Upper lobe of left lung (tissue), 6 donors: ENCODE measurements around the gene VKORC1. TPM values are rescaled to one million over a fixed set of nuclear protein-coding genes. Genes with fewer than 3 reads are reported as not detected.

ENCODE experiments used
- ATAC-seq, 2 donors: fragments of 200-7000 bp; cut with Tn5 transposase; one replicate each; pipeline ENCODE4 v1.9.1; 2022; ENCODE audit warnings: mild to moderate bottlenecking in 2 of 2, moderate library complexity in 2 of 2; ENCODE audit not compliant: low FRiP score in 2 of 2
- DNase-seq, 2 donors: peaks; one replicate each; pipeline ENCODE4 v3.0.0-alpha.2; 2019 to 2020
- H3K27ac ChIP-seq, 4 donors: fragments of 200-600 bp; sonication (generic); one replicate each; pipeline ENCODE4 v1.5.1; 2016 to 2019
- H3K27me3 ChIP-seq, 4 donors: fragments of 200-600 bp; sonication (generic); one replicate each; pipeline ENCODE4 v1.5.1; 2017 to 2019
- H3K36me3 ChIP-seq, 4 donors: fragments of 200-600 bp; sonication (generic); one replicate each; pipeline ENCODE4 v1.5.1; 2016 to 2019
- H3K4me1 ChIP-seq, 4 donors: fragments of 200-600 bp; sonication (generic); one replicate each; pipeline ENCODE4 v1.5.1; 2018 to 2019
- H3K4me3 ChIP-seq, 4 donors: fragments of 200-600 bp; sonication (generic); one replicate each; pipeline ENCODE4 v1.5.1; 2017 to 2019; ENCODE audit warnings: mild to moderate bottlenecking in 2 of 4, moderate library complexity in 1 of 4
- H3K9me3 ChIP-seq, 4 donors: fragments of 200-600 bp; sonication (generic); one replicate each; pipeline ENCODE4 v1.5.1; 2018 to 2019
- EP300 ChIP-seq, 4 donors: sonication (generic); formaldehyde crosslinking; IDR thresholded peaks; one replicate each; pipeline ENCODE4 v1.5.1; 2017; ENCODE audit warnings: antibody characterized with exemption in 4 of 4, control low read depth in 2 of 4
- POLR2A ChIP-seq, 4 donors: fragments of 450-650 bp; IDR thresholded peaks; one replicate each; pipeline ENCODE4 v1.5.1; 2016 to 2017; ENCODE audit warnings: antibody characterized with exemption in 4 of 4, mild to moderate bottlenecking in 2 of 4
- POLR2AphosphoS5 ChIP-seq, 2 donors: sonication (generic); formaldehyde crosslinking; IDR thresholded peaks; one replicate each; pipeline ENCODE4 v1.5.1; 2017; ENCODE audit warnings: antibody characterized with exemption in 2 of 2
- WGBS, 2 donors: methylation state at CpG; one replicate each; pipeline ENCODE4 v1.1.5; 2017 to 2018; 5-methylcytosine and 5-hydroxymethylcytosine counted together
- total RNA-seq, 6 donors: library from RNA; depleted of rRNA in 4 of 6; stranded (reverse); fragments of >200 nt in 4 of 6; gene quantifications; one replicate each; pipeline versions ENCODE4 v1.1.0 to v1.2.1, GENCODE V29; 2016 to 2021
- TF ChIP-seq, protein P1 (sequence below), 6 experiments: fragments of 450-650 bp in 4 of 6; fragments of 200-600 bp in 2 of 6; sonication (generic) in 2 of 6; IDR thresholded peaks; one replicate each; pipeline ENCODE4 v1.5.1; 2016 to 2019; ENCODE audit warnings: antibody characterized with exemption in 6 of 6
- donor health status: DM: no; HTN: no; CAD: no; lungs with moderate emphysema.
- donor health status: DM: no; HTN: yes; CAD: no; lungs with severe emphysema.

VKORC1 gene
- total RNA-seq, 6 donors from 2014 or later, result 37.7 to 105 (median 61.4) TPM

GRCh38 chr16:31063843-31064611, 30.6 kb downstream of the VKORC1 start:
- ATAC-seq (no peak), DNase-seq (peak in 1 of 2 donors; percentile 85)
- H3K4me3 ChIP-seq, result no peak overlapping the region

GRCh38 chr16:31063495-31063842, 31.1 kb downstream of the VKORC1 start:
- TF ChIP-seq POLR2A (IDR thresholded peaks at IDR 0.05) (no peak), POLR2AphosphoS5 (IDR thresholded peaks at IDR 0.05) (no peak)
- TF ChIP-seq, protein P1, sequence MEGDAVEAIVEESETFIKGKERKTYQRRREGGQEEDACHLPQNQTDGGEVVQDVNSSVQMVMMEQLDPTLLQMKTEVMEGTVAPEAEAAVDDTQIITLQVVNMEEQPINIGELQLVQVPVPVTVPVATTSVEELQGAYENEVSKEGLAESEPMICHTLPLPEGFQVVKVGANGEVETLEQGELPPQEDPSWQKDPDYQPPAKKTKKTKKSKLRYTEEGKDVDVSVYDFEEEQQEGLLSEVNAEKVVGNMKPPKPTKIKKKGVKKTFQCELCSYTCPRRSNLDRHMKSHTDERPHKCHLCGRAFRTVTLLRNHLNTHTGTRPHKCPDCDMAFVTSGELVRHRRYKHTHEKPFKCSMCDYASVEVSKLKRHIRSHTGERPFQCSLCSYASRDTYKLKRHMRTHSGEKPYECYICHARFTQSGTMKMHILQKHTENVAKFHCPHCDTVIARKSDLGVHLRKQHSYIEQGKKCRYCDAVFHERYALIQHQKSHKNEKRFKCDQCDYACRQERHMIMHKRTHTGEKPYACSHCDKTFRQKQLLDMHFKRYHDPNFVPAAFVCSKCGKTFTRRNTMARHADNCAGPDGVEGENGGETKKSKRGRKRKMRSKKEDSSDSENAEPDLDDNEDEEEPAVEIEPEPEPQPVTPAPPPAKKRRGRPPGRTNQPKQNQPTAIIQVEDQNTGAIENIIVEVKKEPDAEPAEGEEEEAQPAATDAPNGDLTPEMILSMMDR (IDR thresholded peaks at IDR 0.05), result no peak
- no peaks in the 10 kb centered on the region for H3K27me3 ChIP-seq
- peaks cover 8 to 39% (median 28%) of the 10 kb centered on the region in 4 donors for H3K36me3 ChIP-seq
- ATAC-seq (no peak), DNase-seq (no peak)
- no peak overlapping the region for H3K27ac ChIP-seq
- H3K4me3 ChIP-seq, result no peak overlapping the region
- H3K4me1 ChIP-seq, result peaks cover 9 to 20% (median 14%) of the 10 kb centered on the region in 4 donors
- no peaks in the 10 kb centered on the region for H3K9me3 ChIP-seq
- 95 to 96% methylated on average over 7 to 9 of the region's 9 CpGs for WGBS, 2 donors

More at GRCh38 chr16:31063843-31064611, 30.6 kb downstream of the VKORC1 start:
- Histone ChIP-seq H3K27me3 (no peaks in the 10 kb centered on the region), H3K36me3 (peaks cover 8 to 36% (median 28%) of the 10 kb centered on the region in 4 donors), H3K4me1 (peaks cover 9 to 20% (median 14%) of the 10 kb centered on the region in 4 donors), H3K27ac (peak overlapping the region in 1 of 4 donors; percentile 61), H3K9me3 (no peaks in the 10 kb centered on the region)
- WGBS, 2 donors, result 87 to 88% methylated on average over 46 to 56 of the region's 56 CpGs
- TF ChIP-seq, protein P1 (IDR thresholded peaks at IDR 0.05), result no peak
- TF ChIP-seq POLR2AphosphoS5 (IDR thresholded peaks at IDR 0.05) (no peak), EP300 (IDR thresholded peaks at IDR 0.05) (no peak), POLR2A (IDR thresholded peaks at IDR 0.05) (no peak)

GRCh38 chr16:31061813-31062440, 32.7 kb downstream of the VKORC1 start:
- DNase-seq (no peak), ATAC-seq (no peak)
- 97% methylated on average over 37 to 51 of the region's 54 CpGs for WGBS, 2 donors
- H3K4me3 ChIP-seq, result no peak overlapping the region
- no peak overlapping the region for H3K27ac ChIP-seq
- peaks cover 9 to 20% (median 14%) of the 10 kb centered on the region in 4 donors for H3K4me1 ChIP-seq
- H3K9me3 ChIP-seq, result no peaks in the 10 kb centered on the region
- H3K36me3 ChIP-seq, result peaks cover 8 to 45% (median 28%) of the 10 kb centered on the region in 4 donors
- TF ChIP-seq, protein P1 (IDR thresholded peaks at IDR 0.05), result no peak
- TF ChIP-seq POLR2AphosphoS5 (IDR thresholded peaks at IDR 0.05) (no peak), EP300 (IDR thresholded peaks at IDR 0.05) (no peak), POLR2A (IDR thresholded peaks at IDR 0.05) (no peak)
- H3K27me3 ChIP-seq, result no peaks in the 10 kb centered on the region

GRCh38 chr16:31061126-31061812, 33.3 kb downstream of the VKORC1 start:
- Histone ChIP-seq H3K27me3 (no peaks in the 10 kb centered on the region), H3K4me3 (no peak overlapping the region), H3K36me3 (peaks cover 8 to 45% (median 28%) of the 10 kb centered on the region in 4 donors), H3K4me1 (peaks cover 9 to 20% (median 14%) of the 10 kb centered on the region in 4 donors), H3K27ac (no peak overlapping the region), H3K9me3 (no peaks in the 10 kb centered on the region)
- DNase-seq (no peak), ATAC-seq (peak in 1 of 2 donors; percentile 12)
- WGBS, 2 donors, result 93 to 97% methylated on average over 6 to 36 of the region's 42 CpGs
- no peak for TF ChIP-seq EP300 (IDR thresholded peaks at IDR 0.05)
- no peak for TF ChIP-seq POLR2A (IDR thresholded peaks at IDR 0.05)
- no peak for TF ChIP-seq POLR2AphosphoS5 (IDR thresholded peaks at IDR 0.05)
- TF ChIP-seq, protein P1 (IDR thresholded peaks at IDR 0.05), result no peak
